GM18951 (cell line): ENCODE results near the gene EPM2A.

Experiments
- POLR2A ChIP-seq: IDR thresholded peaks from 4 replicates; pipeline ENCODE4 v1.6.1; 2011; ENCODE audit warnings: mild to moderate bottlenecking; ENCODE audit not compliant: insufficient read length, insufficient read depth; ENCODE audit errors: extremely low read depth
- in situ Hi-C: fragments of 300-500 bp; cut with MboI; formaldehyde crosslinking; loops from one replicate; pipeline ENCODE4 v1.12.0; 2022; ENCODE audit warnings: low sequenced_read_pairs, mixed read lengths, inconsistent platforms; ENCODE audit not compliant: unreplicated experiment

The EPM2A gene

DNA sequence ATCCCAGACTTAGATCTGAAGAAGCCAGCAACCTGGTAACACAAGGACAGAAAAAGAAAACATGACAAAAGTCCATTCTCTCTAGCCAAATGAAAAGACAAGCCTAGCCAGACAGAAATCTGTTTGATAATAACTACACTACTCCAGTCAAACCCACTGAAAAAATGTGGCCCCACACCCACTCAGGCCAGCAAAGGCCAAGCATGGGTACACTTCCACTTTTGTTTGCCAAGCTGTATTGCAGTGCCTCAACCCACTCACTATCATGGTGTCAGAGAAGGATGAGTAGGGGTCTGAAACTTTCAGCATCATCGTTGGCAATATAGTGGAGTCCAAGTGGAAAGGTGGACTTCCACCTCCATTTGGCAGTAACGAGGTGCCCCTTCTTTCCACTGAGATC is 45.8 kb downstream of the EPM2A start:
- no peak for TF ChIP-seq POLR2A

DNA sequence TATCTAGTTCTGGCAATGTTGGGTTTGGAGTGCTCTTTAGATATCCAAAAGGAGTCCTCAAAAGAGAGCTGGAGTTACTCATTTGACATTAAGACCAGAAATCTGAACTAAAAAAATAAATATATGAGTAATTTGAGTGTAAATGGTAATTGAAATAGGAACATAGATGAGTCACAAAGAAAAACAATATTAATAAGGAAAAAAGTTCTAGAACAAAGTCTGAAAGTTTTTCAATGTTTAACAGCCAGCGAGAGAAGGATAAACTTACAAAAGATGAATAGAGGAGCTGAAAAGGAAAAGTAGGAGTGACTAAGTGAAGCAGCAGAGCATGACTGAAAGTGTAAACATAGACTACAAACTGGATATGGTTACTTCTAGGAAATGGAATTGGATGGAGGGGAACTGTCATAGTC is 46.8 kb downstream of the EPM2A start:
- in situ Hi-C loops: no loop called here
- TF ChIP-seq POLR2A: no peak

More for the DNA sequence above, 45.8 kb downstream of the EPM2A start:
- in situ Hi-C loops: no loop called here

DNA sequence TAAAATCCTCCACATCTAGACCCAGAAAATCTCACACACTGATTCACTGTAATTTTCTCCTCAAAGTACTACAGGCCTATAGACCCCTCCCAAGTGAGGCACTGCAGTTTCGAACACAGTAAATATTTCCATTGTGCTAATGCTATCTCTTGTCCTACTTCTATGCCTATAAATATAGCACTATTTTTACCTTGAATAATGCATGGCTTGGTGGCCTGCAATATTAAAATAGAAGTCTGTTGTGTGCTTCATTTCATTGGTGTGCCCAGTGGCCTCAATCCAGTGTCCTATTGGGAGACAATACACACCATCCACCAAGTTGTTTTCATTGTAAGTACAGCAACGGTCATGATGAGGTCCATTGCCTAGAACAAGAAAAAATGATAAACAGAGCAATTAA is 49.4 kb downstream of the EPM2A start:
- no peak for TF ChIP-seq POLR2A
- in situ Hi-C loops: no loop called here

DNA sequence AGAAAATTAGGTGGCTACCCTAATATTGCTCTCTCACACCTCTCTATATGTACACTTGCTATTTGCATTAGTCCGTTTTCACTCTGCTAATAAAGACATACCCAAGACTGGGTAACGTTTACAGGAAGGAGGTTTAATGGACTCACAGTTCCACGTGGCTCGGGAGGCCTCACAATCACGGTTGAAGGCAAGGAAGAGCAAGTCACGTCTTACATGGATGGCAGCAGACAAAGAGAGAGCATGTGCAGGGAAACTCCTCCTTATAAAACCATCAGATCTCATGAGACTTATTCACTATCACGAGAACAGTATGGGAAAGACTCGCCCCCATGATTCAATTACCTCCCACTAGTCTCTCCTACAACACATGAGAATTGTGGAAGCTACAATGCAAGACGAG is 53.4 kb downstream of the EPM2A start:
- in situ Hi-C loops: no loop called here
- no peak for TF ChIP-seq POLR2A

DNA sequence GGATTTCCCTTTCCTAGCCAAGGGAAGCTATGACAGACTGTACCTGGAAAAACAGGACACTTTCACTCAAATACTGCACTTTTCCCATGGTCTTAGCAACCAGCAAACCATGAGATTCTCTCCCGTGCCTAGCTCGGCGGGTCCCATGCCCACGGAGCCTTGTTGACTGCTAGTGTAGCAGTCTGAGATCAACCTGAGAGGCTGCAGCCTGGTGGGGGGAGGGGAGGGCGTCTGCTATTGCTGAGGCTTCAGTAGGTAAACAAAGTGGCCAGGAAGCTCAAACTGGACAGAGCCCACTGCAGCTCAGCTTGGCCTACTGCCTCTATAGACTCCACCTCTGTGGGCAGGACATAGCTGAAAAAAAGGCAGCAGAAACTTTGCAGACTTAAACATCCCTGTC is 61.8 kb downstream of the EPM2A start:
- in situ Hi-C loops: no loop called here
- no peak for TF ChIP-seq POLR2A

DNA sequence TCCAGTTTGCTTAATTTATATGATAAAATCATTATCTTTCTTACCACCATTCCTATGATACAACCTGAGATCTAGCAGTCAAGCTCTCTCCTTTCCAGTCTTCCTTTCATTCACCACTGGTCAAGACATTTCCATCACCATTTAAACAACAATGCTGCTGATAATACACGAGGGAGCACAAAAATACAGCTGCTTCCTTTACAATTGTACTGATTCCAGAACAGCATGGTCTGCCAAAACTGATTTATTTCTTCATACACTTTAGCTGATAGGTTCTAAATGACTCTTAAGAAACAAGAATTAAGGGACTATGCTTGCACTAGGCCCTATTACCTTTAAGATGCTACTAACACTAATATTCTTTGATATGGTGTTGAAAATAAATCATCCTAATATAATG is 65.0 kb downstream of the EPM2A start:
- no peak for TF ChIP-seq POLR2A
- in situ Hi-C loops: no loop called here

DNA sequence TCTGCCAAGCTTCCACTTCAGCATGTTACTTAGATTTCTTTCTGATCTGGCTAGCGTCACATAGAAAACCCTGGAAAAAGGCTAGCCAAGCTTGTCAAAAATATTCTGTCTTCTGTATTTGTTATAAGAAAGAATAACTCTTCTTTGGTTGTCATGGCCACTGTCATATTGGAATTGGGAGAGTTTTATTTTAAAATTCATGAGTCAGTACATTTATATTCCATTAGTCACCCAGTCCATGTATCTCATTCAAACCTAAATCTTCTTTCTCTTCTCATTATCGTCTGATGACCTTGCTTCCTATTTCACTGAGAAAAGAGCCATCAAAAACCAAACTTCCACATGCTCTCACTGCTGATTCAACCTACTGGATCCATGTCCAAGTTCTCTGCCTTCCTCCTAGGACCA is 65.7 kb downstream of the EPM2A start:
- in situ Hi-C loops: no loop called here
- no peak for TF ChIP-seq POLR2A

DNA sequence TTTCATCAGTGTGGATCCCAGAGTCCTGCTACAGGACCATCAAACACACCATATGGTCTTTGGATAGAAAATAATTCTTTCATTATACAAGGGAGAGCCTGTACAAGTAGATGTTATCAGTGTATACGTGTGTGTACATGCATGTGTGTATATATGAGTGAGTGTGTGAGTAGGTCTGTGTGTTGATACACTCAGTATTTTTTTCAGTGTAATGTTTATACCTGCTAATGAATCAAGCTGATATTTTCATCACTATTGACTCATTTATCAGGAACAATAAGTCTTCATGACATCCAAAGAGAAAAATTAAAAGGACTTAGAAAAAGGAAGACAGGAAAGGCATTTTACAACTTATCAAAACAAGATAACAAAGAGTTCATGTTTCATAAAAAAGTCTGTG is 66.5 kb downstream of the EPM2A start:
- in situ Hi-C loops: no loop called here
- TF ChIP-seq POLR2A: no peak

DNA sequence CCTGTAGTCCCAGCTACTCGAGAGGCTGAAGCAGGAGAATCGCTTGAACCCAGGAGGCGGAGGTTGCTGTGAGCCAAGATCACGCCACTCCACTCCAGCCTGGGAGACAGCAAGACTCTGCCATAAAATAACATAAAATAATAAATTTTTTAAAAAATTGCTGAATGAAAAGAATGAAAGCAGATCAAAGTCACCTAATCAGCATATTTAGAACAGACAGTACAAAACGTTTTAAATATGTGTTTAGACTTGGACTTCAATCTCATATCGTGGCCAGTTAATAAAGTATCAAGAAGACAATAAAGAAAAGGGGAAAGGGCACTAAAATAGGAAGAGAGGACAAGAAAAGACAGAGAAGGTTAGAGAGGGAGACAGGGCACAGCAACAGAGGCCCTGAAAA is 74.6 kb downstream of the EPM2A start:
- no peak for TF ChIP-seq POLR2A
- in situ Hi-C loops: no loop called here

DNA sequence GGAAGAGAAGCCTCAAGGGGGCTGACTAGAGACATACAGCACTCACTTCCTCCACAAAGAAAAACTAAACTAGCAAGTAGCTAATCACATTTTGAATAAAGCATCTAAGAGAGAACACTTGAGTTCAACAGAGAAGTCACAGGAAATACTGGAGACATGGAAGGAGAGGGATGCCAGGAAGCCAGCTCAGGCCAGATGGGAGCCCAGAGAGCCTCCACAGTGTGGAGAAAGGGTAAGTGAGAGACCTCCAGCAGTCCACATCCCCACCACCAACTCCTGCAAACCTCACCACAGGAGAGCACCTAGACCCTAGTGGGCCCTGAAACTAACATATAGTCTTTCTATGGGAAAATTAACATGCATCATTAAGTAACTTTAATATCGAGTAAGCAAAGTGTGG is 79.2 kb downstream of the EPM2A start:
- in situ Hi-C loops: no loop called here
- no peak for TF ChIP-seq POLR2A

DNA sequence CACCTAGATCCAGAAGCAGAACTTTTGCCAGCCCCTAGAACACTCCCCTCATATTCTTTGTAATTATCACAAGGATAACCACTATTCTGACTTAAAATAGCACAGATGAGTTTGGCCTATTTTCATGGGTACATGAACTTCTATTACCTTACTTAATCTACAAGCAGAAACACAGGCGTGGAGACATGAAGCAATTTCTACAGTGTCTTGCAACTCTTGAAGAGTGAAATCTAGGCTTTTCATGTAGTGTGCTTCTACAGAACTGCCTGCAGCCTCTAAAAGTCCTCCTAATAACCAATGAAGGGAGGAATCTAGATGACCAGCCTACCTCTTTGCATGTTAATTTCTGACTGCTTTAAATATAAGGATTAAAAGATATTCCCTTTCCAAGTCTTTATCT is 82.7 kb downstream of the EPM2A start:
- no peak for TF ChIP-seq POLR2A
- in situ Hi-C loops: no loop called here

DNA sequence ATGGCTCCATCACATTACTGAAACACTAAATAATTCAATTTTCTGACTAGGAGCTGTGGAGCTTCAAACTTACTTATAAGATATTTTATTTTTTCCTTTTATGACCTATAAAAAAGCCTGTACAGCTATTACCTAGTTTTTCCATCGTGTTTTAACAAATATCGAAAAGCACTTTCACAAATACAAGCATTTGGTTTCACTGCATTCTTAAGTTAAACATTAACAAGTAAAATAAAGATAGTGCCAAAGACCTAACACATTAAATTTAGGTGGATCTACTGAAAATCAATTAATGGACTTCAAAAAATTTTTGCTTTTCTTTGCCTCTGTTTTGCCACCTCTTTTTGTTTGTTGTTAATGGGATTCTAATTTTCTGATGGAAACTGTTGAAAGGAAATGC is 83.3 kb downstream of the EPM2A start:
- in situ Hi-C loops: no loop called here
- TF ChIP-seq POLR2A: no peak

DNA sequence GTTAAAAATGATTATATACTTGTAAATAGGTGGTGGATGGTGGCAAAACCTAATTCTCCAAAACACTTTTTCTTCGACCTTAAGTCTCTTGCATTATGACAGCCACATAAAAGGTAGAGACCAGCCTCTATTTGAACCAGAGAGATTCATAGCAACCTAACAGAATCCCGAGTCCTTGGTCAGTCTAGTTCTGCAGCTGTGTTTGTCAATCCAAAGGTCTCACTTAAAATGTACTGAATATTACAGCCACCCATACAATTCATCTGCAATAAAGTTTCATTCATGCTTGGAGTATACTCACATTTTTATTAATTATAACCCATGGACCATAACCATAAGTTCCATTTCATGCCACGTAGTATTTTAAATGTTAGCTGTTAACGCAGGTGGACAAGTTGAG is 87.2 kb downstream of the EPM2A start:
- in situ Hi-C loops: no loop called here
- no peak for TF ChIP-seq POLR2A

DNA sequence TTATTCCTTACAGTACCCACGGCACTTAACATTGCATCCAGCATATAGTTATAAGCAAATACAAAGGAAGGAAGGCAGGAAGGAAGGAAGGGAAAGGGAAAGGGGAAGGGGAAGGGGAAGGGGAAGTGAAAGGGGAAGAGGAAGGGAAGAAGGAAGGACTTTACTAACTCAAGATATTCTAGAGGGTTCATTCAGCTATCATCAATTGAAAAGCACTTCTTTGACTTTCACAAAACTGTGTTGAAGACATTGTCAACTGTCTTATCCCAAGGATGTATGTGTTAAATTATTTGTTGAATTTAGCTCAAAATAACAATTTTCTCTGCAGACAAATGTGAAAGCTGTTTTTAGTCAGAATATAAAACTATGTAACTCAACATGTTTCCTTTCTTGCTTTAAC is 87.7 kb downstream of the EPM2A start:
- in situ Hi-C loops: no loop called here
- TF ChIP-seq POLR2A: no peak

DNA sequence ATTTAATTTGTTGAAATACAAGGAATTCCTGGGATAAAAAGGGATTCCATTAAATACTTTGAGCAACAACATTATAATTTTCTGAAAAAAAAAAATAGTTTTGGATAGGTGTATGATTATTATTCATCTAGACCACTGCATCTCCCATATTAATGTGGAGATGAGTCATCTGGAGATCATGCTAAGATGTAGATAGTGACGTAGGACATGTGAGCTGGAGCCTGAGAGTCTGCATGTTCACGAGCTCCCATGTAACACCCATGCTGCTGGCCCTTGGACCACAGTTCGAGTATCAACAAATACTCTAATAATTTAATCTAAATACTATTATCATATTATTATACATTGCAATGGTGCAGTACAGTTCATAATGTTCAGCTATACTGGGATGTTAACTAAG is 91.6 kb downstream of the EPM2A start:
- TF ChIP-seq POLR2A: no peak
- in situ Hi-C loops: no loop called here
